Activated CD4-positive, alpha-beta T cell treated with anti-CD3 and anti-CD28 coated beads, Interleukin-2, amount 10 ng/mL, durations not matched to agents 7 days and 5 days (primary cell): ENCODE results near the gene JRKL. TPM values are rescaled to one million over a fixed set of nuclear protein-coding genes. Genes with fewer than 3 reads are reported as not detected.
A peak's percentile ranks its signal among the peaks of the same experiment; 100 is the strongest.
"Not testable (repeated sequence)": the region's sequence is repeated elsewhere in the genome, so short reads cannot be mapped to it uniquely, and the experiment has no call there.

Experiments used
- CTCF ChIA-PET: fragments of 350-600 bp; sonication (Branson Sonifier 250); formaldehyde crosslinking; loops from one replicate; lab custom pipeline; 2021; ENCODE audit warnings: antibody characterized with exemption; lab: Charles Lee
- POLR2A ChIA-PET: fragments of 350-600 bp; sonication (Branson Sonifier 250); formaldehyde crosslinking; loops from one replicate; lab custom pipeline; 2021; ENCODE audit warnings: antibody characterized with exemption; lab: Charles Lee
- DNase-seq: peaks from one replicate; pipeline ENCODE4 v3.0.0-alpha.2; 2020
- H3K27ac Mint-ChIP-seq: one replicate; pipeline ENCODE4 v1.8.0; 2021; ENCODE audit warnings: mild to moderate bottlenecking, moderate library complexity, mixed read lengths
- H3K27me3 Mint-ChIP-seq: one replicate; pipeline ENCODE4 v1.8.0; 2021; ENCODE audit warnings: mixed read lengths
- H3K36me3 Mint-ChIP-seq: one replicate; pipeline ENCODE4 v1.8.0; 2021; ENCODE audit warnings: low read depth, mixed read lengths
- H3K4me1 Mint-ChIP-seq: one replicate; pipeline ENCODE4 v1.8.0; 2021; ENCODE audit warnings: mixed read lengths
- H3K4me3 Mint-ChIP-seq: one replicate; pipeline ENCODE4 v1.8.0; 2021; ENCODE audit warnings: mild to moderate bottlenecking, moderate library complexity, mixed read lengths
- H3K9me3 Mint-ChIP-seq: one replicate; pipeline ENCODE4 v1.8.0; 2021; ENCODE audit warnings: mixed read lengths
- microRNA-seq: library from miRNA; unstranded; fragments of <30 nt; microRNA quantifications from one replicate; pipeline ENCODE4 v1.2.0, GENCODE V29; 2021; ENCODE audit warnings: borderline microRNAs expressed, borderline replicate concordance
- total RNA-seq, 2 experiments: library from RNA; stranded (reverse); gene quantifications; one replicate each; pipeline ENCODE4 v1.2.3, GENCODE V29; 2021

JRKL gene
- total RNA-seq, 2 experiments from 2014 or later = 10.3 to 10.9 TPM

DNA sequence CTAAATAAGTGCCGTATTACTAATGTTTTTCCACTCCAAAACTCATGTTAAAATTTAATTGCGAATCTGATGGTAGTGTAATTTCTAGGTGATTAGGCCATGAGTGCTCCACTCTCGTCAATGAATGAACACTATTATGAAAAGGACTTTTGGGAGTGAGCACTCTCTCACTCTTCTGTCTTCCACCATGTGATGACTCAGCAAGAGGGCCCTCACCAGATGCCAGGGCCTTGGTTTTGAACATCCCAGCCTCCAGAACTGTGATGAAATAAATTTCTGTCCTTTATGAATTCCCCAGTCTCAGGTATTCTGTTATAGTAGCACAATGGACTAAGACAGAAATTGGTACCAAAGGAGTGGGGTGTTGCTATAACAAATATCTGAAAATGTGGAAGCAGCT, 8.1 kb downstream of the JRKL start:
- no peak overlapping the region for H3K27ac Mint-ChIP-seq
- H3K36me3 Mint-ChIP-seq = no peaks in the 10 kb centered on the region
- ChIA-PET CTCF (no interaction called here), POLR2A (no interaction called here)
- H3K4me3 Mint-ChIP-seq = no peak overlapping the region
- H3K4me1 Mint-ChIP-seq = peaks cover 7% of the 10 kb centered on the region
- no peak for DNase-seq
- H3K27me3 Mint-ChIP-seq = peaks cover 10% of the 10 kb centered on the region
- peaks cover 3% of the 10 kb centered on the region for H3K9me3 Mint-ChIP-seq

DNA sequence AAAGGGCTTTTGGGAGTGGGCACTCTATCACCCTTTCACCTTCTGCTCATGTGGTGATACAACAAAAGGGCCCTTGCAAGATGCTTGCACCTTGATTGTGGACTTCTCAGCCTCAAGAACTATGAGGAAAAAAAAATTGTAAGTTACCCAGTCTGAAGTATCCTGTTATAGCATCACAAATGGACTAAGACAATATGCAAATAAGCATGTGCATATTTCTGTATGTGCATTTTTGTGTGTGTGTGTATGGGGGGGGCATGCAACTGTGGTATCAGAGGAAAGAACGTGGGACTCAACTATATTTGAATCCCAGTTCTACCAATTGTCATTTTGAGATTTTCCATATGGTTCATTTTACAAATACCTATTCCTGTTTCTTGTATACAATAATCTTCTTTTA, 10.9 kb downstream of the JRKL start:
- peaks cover 28% of the 10 kb centered on the region for H3K27me3 Mint-ChIP-seq
- H3K36me3 Mint-ChIP-seq = no peaks in the 10 kb centered on the region
- H3K4me3 Mint-ChIP-seq = no peak overlapping the region
- POLR2A ChIA-PET = no interaction called here
- no peak overlapping the region for H3K27ac Mint-ChIP-seq
- no peaks in the 10 kb centered on the region for H3K4me1 Mint-ChIP-seq
- CTCF ChIA-PET = no interaction called here
- DNase-seq = no peak
- H3K9me3 Mint-ChIP-seq = peaks cover 3% of the 10 kb centered on the region

DNA sequence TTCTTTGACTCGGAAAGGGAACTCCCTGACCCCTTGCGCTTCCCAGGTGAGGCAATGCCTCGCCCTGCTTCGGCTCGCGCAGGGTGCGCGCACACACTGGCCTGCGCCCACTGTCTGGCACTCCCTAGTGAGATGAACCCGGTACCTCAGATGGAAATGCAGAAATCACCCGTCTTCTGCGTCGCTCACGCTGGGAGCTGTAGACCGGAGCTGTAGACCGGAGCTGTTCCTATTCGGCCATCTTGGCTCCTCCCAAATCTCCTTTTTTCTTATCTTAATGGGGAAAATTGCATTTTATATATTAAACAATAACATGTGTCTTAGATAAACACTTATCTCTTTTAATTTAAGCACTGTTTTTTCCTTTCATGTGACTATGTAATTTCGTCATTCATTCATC, 21.6 kb downstream of the JRKL start:
- H3K9me3 Mint-ChIP-seq, CTCF ChIA-PET, H3K4me1 Mint-ChIP-seq, H3K36me3 Mint-ChIP-seq, POLR2A ChIA-PET, H3K27me3 Mint-ChIP-seq, DNase-seq, H3K27ac Mint-ChIP-seq: not testable (repeated sequence)
- peak overlapping the region; percentile 59 for H3K4me3 Mint-ChIP-seq

DNA sequence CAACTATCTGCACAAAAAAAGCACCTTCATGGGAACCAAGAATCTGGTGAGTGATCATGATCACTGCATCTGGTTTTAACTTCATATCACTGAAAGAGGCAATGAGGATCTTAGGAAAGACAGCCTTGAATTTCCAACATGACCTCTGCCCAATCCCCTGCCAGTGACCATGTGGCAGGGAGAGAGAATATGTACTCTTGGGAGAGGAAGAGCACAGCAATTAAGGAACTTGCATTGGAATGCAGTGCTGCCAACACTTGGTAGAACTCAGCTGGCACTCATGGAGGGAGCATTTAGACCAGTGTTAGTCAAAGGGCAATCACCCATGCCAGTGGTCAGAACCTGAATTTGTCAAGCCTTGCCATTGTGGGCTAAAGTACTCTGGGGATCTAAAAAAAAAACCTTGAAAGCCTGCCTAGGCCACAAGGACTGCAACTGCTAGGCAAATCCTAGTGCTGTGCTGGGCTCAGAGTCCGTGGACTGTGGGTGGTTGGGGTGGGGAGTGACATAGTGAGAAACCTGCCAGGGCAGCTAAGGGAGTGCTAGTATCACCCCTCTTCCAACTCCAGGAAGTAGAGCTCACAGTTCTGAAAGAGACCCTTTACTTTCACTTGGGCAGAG, 23.1 kb downstream of the JRKL start:
- Mint-ChIP-seq H3K36me3 (no peaks in the 10 kb centered on the region), H3K4me1 (no peaks in the 10 kb centered on the region), H3K9me3 (no peaks in the 10 kb centered on the region), H3K27ac (no peak overlapping the region), H3K27me3 (peaks cover 11% of the 10 kb centered on the region), H3K4me3 (no peak overlapping the region)
- ChIA-PET POLR2A (no interaction called here), CTCF (interaction anchor here (0.9 kb wide), 1 partner anchor 19 kb away, joined by 3 read pairs; no protein-coding TSS in a partner anchor)
- DNase-seq = no peak

DNA sequence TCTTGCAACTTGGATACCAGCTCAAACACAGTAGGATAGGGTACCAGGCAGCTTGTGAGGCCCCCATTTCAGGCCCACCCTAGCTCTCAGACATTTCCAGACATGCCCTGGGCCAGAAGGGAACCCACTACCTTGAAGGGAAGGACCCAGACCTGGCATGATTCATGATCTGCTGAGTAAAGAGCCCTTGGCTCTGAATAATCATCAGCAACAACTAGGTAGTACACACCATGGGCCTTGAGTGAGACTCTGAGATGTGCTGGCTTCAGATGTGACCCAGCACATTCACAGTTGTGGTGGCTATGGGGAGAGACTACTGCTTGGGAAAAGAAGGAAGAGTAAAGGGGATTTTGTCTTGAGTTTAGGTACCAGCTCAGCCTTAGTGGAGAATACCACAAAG, 23.6 kb downstream of the JRKL start:
- no peaks in the 10 kb centered on the region for H3K9me3 Mint-ChIP-seq
- DNase-seq = no peak
- H3K4me3 Mint-ChIP-seq = no peak overlapping the region
- H3K27me3 Mint-ChIP-seq = peaks cover 14% of the 10 kb centered on the region
- no peak overlapping the region for H3K27ac Mint-ChIP-seq
- H3K36me3 Mint-ChIP-seq = no peaks in the 10 kb centered on the region
- POLR2A ChIA-PET = no interaction called here
- H3K4me1 Mint-ChIP-seq = no peaks in the 10 kb centered on the region
- CTCF ChIA-PET = interaction anchor here (0.9 to 1.5 kb wide), 2 partner anchors 9 to 20 kb away, joined by 3 to 4 read pairs; no protein-coding TSS in a partner anchor

DNA sequence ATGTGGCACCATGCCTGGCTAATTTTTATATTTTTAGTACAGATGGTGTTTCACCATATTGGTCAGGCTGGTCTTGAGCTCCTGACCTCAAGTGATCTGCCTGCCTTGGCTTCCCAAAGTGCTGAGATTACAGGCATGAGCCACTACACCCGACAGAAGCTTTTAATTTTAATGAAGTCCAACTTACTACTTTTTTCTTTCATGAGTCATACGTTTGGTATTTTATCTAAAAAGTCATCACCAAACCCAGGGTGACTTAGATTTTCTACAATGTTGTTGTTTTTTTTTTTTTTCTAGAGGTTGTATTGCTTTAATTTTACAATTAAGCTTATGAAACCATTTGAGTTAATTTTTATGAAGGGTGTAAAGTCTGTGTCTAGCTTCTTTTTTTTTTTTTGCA, 34.9 kb downstream of the JRKL start:
- Mint-ChIP-seq H3K4me1 (peaks cover 2% of the 10 kb centered on the region), H3K36me3 (no peaks in the 10 kb centered on the region), H3K9me3 (no peaks in the 10 kb centered on the region), H3K27me3 (peaks cover 29% of the 10 kb centered on the region), H3K4me3 (no peak overlapping the region), H3K27ac (no peak overlapping the region)
- ChIA-PET POLR2A (interaction anchor here (0.6 kb wide), 1 partner anchor 35 kb away, joined by 7 read pairs; the partner anchor contains the start of gene JRKL), CTCF (interaction anchor here (0.7 kb wide), 1 partner anchor 196 kb away, joined by 3 read pairs; no protein-coding TSS in a partner anchor)
- DNase-seq = no peak

DNA sequence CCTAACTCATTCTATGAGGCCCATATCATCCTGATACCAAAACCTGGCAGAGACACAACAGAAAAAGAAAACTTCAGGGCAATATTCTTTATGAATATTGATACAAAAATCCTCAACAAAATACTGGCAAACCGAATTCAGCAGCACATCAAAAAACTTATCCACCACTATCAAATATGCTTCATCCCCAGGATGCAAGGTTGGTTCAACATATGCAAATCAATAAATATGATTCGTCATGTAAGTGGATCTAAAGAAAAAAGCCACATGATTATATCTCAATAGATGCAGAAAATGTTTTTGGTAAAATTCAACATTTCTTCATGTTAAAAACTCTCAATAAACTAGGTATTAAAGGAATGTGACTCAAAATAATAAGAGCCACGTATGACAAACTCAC, 40.9 kb downstream of the JRKL start:
- Mint-ChIP-seq H3K4me1 (peaks cover 2% of the 10 kb centered on the region), H3K27me3 (peaks cover 46% of the 10 kb centered on the region), H3K36me3 (no peaks in the 10 kb centered on the region), H3K4me3 (no peak overlapping the region), H3K9me3 (no peaks in the 10 kb centered on the region), H3K27ac (no peak overlapping the region)
- DNase-seq = no peak
- POLR2A ChIA-PET = no interaction called here
- CTCF ChIA-PET = no interaction called here

DNA sequence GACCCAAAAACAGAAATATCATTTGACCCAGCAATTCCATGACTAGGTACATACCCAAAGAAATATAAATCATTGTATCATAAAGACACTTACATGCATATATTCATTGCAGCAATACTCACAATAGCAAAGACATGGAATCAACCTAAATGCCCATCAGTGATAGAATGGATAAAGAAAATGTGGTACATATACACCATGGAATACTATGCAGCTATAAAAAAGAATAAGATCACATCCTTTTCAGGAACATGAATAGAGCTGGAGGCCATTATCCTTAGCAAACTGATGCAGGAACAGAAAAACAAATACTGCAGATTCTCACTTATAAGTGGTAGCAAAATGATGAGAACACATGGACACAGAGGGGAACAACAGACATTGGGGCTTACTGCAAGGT, 42.8 kb downstream of the JRKL start:
- CTCF ChIA-PET, DNase-seq, H3K9me3 Mint-ChIP-seq, H3K27ac Mint-ChIP-seq, H3K4me3 Mint-ChIP-seq, H3K36me3 Mint-ChIP-seq, POLR2A ChIA-PET, H3K4me1 Mint-ChIP-seq: not testable (repeated sequence)
- peaks cover 61% of the 10 kb centered on the region for H3K27me3 Mint-ChIP-seq

Small RNA genes within 50 kb of the gene (microRNA-seq; reads per million reads assigned to microRNA genes)
- gene MIR1260B = not detected

Other genes with a start within 250 kb of the JRKL start
- gene MAML2, start 46.8 kb upstream of the JRKL start, total RNA-seq = 10 to 100 TPM; 23.4 to 27.2 TPM
- 10 to 100 TPM; 34.0 to 38.0 TPM for gene CCDC82, start 101 bp upstream of the JRKL start, total RNA-seq